OCI-LY3 (cell line): Measurements from ENCODE around the gene TNK1.

Experiments used
- H2AFZ ChIP-seq: fragments of 200-600, 300-600 bp; shearing (Covaris generic); 2 replicates; pipeline ENCODE4 v1.6.0; 2014; ENCODE audit warnings: antibody characterized with exemption, low read depth, low read length
- H3K27ac ChIP-seq: fragments of 200-600, 300-600 bp; sonication (generic); 2 replicates; pipeline ENCODE4 v1.5.1; 2014; ENCODE audit warnings: mild to moderate bottlenecking, low read length, moderate library complexity, mixed read lengths
- H3K27me3 ChIP-seq: fragments of 200-600, 300-600 bp; sonication (generic); 2 replicates; pipeline ENCODE4 v1.6.1; 2014; ENCODE audit warnings: low read depth, low read length, mixed read lengths
- H3K36me3 ChIP-seq: fragments of 200-600, 300-600 bp; sonication (generic); replicated peaks from 2 replicates; pipeline ENCODE3; 2014; ENCODE audit warnings: low read depth, low read length, mixed read lengths
- H3K4me1 ChIP-seq: fragments of 300-600, 200-600 bp; sonication (generic); 2 replicates; pipeline ENCODE4 v1.6.1; 2014; ENCODE audit warnings: low read length, mixed read lengths
- H3K4me2 ChIP-seq: fragments of 200-600, 300-600 bp; sonication (generic); 2 replicates; pipeline ENCODE4 v1.6.1; 2014; ENCODE audit warnings: low read length, mixed read lengths
- H3K4me3 ChIP-seq: fragments of 300-600, 200-600 bp; sonication (generic); 2 replicates; pipeline ENCODE4 v1.5.1; 2014; ENCODE audit warnings: antibody characterized with exemption, mild to moderate bottlenecking, low read length, moderate library complexity
- H3K79me2 ChIP-seq: fragments of 300-600, 200-600 bp; shearing (Covaris generic); 2 replicates; pipeline ENCODE4 v1.6.1; 2014; ENCODE audit warnings: mild to moderate bottlenecking, low read length, mixed read lengths
- H3K9ac ChIP-seq: fragments of 300-600, 200-600 bp; shearing (Covaris generic); 2 replicates; pipeline ENCODE4 v1.6.0; 2014; ENCODE audit warnings: mild to moderate bottlenecking, low read length, moderate library complexity
- H3K9me3 ChIP-seq: fragments of 200-600, 300-600 bp; shearing (Covaris generic); 2 replicates; pipeline ENCODE4 v1.6.1; 2014; ENCODE audit warnings: low read length, mixed read lengths; ENCODE audit not compliant: insufficient read depth
- H4K20me1 ChIP-seq: fragments of 200-600, 300-600 bp; sonication (generic); 2 replicates; pipeline ENCODE4 v1.6.1; 2016; ENCODE audit warnings: low read length, mixed read lengths; ENCODE audit not compliant: insufficient read depth
- EZH2phosphoT487 ChIP-seq: fragments of 200-600 bp; shearing (Covaris generic); IDR thresholded peaks from 2 replicates; pipeline ENCODE4 v1.6.1; 2018; ENCODE audit warnings: antibody characterized with exemption, mixed run types, low read depth
- TF ChIP-seq, protein P1 (sequence below): fragments of 200-600, 300-600 bp; sonication (generic); IDR thresholded peaks from 2 replicates; pipeline ENCODE4 v1.5.1; 2014; ENCODE audit warnings: antibody characterized with exemption, low read length, low read depth

TNK1 gene

GRCh38 chr17:7343250-7343649 is 37.6 kb upstream of the TNK1 start:
- H3K36me3 ChIP-seq = no peaks in the 10 kb centered on the region
- H3K4me3 ChIP-seq = no peak overlapping the region
- no peaks in the 10 kb centered on the region for H3K79me2 ChIP-seq
- no peak for TF ChIP-seq EZH2phosphoT487
- TF ChIP-seq, protein P1, sequence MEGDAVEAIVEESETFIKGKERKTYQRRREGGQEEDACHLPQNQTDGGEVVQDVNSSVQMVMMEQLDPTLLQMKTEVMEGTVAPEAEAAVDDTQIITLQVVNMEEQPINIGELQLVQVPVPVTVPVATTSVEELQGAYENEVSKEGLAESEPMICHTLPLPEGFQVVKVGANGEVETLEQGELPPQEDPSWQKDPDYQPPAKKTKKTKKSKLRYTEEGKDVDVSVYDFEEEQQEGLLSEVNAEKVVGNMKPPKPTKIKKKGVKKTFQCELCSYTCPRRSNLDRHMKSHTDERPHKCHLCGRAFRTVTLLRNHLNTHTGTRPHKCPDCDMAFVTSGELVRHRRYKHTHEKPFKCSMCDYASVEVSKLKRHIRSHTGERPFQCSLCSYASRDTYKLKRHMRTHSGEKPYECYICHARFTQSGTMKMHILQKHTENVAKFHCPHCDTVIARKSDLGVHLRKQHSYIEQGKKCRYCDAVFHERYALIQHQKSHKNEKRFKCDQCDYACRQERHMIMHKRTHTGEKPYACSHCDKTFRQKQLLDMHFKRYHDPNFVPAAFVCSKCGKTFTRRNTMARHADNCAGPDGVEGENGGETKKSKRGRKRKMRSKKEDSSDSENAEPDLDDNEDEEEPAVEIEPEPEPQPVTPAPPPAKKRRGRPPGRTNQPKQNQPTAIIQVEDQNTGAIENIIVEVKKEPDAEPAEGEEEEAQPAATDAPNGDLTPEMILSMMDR = no peak
- no peaks in the 10 kb centered on the region for H3K4me1 ChIP-seq
- no peaks in the 10 kb centered on the region for H3K9me3 ChIP-seq
- no peak overlapping the region for H2AFZ ChIP-seq
- no peak overlapping the region for H3K27ac ChIP-seq
- H3K4me2 ChIP-seq = no peak overlapping the region
- H3K9ac ChIP-seq = no peak overlapping the region
- H3K27me3 ChIP-seq = no peaks in the 10 kb centered on the region
- no peaks in the 10 kb centered on the region for H4K20me1 ChIP-seq

DNA sequence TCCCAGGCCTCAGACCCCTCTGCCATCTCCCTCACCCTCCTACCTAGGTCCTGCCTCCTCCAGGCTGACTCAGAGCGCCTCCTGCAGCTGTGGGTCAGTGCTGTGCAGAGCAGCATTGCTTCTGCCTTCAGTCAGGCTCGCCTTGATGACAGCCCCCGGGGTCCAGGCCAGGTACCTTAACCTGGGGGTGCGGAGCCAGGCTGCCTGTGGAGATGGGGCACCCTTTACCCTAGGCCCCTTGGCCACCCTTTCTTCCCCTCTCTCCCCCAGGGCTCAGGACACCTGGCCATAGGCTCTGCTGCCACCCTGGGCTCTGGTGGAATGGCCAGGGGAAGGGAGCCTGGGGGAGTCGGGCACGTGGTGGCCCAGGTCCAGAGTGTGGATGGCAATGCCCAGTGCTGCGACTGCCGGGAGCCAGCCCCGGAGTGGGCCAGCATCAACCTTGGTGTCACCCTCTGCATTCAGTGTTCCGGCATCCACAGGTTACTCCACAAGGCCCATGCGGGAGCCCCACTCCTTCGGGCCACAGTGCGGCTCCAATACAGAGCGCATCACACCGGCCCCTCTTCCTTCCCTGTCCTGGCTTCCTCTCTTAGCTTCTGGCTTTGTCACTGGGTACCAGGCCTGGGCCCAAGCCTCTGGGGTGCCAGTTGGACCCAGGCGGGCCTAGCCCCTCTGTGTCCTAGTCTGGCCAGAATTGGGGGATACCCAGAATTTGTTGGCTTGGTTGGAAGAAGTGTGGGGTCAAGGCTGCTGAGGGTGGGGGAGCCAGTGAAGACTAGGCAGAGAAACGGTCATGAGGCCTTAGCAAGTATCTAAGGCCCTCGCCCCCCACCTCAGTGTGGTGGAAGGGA is 33.9 kb upstream of the TNK1 start:
- H4K20me1 ChIP-seq = no peaks in the 10 kb centered on the region
- H3K9ac ChIP-seq = no peak overlapping the region
- no peaks in the 10 kb centered on the region for H3K9me3 ChIP-seq
- TF ChIP-seq EZH2phosphoT487 = no peak
- TF ChIP-seq, protein P1 = no peak
- no peaks in the 10 kb centered on the region for H3K79me2 ChIP-seq
- H3K4me1 ChIP-seq = no peaks in the 10 kb centered on the region
- H3K4me2 ChIP-seq = no peak overlapping the region
- H2AFZ ChIP-seq = no peak overlapping the region
- no peaks in the 10 kb centered on the region for H3K27me3 ChIP-seq
- no peak overlapping the region for H3K4me3 ChIP-seq
- H3K36me3 ChIP-seq = no peaks in the 10 kb centered on the region
- no peak overlapping the region for H3K27ac ChIP-seq

DNA sequence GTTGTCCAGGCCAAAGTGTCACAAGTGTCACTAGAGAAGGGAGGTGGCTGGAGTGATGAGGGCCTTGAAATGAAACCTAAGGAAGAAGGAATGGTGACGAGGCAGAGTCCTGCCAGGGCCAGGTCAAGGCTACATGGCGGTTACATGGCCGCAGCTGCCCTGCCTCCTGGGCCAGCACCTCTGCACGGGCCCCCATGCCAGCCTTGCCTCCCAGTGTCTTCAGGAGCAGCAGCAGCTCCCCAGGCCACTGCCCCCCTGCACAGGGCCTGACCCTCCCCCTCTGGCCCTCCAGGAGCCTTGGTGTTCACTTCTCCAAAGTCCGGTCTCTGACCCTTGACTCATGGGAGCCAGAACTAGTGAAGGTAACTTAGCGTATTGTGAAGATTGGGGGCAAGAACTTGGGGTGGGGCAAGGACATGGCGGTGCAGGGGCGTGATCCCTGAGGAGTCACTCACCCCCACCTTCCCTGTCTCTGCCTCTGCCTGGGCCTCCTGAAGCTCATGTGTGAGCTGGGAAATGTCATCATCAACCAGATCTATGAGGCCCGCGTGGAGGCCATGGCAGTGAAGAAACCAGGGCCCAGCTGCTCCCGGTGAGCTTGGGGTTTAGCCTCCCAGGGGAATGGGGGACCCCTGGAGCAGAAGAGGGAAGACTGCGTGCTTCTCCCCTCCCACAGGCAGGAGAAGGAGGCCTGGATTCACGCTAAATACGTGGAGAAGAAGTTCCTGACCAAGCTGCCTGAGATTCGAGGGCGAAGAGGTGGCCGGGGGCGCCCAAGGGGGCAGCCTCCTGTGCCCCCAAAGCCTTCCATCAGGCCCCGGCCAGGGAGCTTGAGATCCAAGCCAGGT is 33.0 kb upstream of the TNK1 start:
- TF ChIP-seq, protein P1 = no peak
- no peak for TF ChIP-seq EZH2phosphoT487
- Histone ChIP-seq H3K4me2 (no peak overlapping the region), H4K20me1 (no peaks in the 10 kb centered on the region), H2AFZ (no peak overlapping the region), H3K9ac (no peak overlapping the region), H3K79me2 (no peaks in the 10 kb centered on the region), H3K4me3 (no peak overlapping the region), H3K27ac (no peak overlapping the region), H3K4me1 (peaks cover 5% of the 10 kb centered on the region; the same call in 1 of the 2 replicates), H3K27me3 (no peaks in the 10 kb centered on the region), H3K9me3 (no peaks in the 10 kb centered on the region), H3K36me3 (no peaks in the 10 kb centered on the region)
